ENCODE results near the gene CDC45.
"Not testable (repeated sequence)": the region's sequence is repeated elsewhere in the genome, so short reads cannot be mapped to it uniquely, and the experiment has no call there.

Gene CDC45

DNA sequence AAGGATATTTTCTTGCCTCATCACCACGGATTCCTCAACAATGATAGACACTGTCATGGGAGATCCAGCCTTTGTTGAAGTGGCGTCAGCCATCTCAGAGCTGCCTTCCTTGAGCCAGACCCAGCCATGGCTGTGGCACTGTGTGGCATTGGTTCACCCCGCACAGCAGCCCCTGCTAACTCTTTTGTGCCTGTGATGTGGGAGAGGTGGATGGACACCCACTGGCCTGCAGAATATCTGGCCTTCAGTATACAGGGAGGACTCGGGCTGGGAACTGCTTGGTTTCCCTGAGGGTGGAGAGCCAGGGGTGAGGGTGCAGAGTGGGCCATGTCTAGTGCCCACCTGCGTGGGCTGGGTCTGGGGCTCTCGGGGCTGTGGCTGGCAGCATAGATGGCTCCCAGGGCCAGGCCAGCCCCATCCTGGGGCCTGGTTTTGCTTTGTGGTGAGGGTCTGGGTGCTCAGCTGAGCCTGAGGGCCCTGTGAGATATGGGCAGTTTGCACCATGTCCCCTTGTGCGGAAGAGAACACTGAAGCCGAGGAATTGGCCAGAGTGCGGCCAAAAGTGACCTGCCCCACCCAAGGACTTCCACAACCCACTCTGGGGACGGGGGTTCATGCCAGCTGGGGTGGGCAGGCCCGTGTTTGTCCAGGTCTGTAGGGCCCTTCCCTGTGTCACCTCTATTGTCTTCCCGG is 38.3 kb downstream of the CDC45 start:
- DNase-seq = no peak

DNA sequence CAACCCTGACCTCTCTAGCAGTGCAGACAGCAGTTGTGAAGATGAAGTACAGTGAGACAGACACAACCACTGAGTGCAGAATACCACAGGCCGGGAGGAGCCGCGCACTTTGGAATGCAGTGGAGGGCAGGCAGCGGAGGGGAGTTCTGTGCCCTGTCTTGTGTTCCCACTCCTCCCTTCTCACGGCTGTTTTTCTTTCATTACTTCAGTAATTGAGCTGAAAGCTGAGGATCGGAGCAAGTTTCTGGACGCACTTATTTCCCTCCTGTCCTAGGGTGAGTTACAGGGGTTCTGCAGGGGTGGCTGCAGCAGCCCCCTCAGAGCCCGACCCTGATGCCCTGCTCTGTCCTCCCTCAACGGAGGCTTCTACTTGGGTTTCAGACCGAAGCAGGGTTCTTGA is 38.9 kb downstream of the CDC45 start:
- DNase-seq = no peak

DNA sequence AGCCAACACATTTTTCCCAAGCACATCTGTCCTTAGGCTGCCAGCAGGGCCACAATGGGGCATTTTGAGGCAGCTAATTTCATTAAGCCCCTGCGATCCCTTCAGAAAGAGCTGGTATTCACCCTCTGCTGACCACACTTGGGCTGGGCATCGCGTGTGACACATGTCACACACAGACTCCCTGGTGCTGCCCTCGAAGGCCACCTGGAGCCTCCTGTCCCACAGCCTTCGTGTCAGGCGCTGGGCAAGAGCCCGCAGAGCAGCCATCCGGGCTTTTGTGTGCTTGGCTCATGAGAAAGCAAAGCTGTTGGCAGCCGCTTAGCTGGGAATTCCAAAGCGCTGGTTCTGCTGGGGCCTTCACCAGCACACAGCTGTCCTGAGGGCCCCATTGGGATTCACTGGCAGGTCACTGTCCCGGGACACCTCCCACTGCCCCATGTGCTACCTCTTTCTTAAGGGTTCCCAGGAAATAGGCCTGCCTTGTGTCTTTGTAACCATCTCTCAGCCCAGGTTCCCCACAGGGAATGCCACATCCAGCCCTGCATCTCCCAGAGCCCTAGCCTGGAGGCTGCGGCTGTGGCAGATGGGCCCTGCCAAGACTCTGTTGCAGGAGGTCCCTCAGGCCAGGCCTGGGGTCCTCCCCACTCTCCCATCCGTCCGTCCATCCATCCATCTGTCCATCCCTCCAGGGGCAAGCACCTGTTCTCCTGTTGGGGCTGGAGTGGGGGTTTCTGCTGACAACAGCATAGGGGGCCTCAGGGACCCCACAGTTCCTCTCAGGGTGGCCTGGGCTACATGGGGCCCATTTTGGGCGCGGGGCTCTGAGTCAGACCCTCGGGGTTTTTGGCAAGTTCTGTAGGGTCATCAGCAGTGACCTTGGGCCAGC is 39.6 kb downstream of the CDC45 start:
- no peak for DNase-seq

GRCh38 chr22:19520007-19520406 is 40.3 kb downstream of the CDC45 start:
- no peak for DNase-seq

DNA sequence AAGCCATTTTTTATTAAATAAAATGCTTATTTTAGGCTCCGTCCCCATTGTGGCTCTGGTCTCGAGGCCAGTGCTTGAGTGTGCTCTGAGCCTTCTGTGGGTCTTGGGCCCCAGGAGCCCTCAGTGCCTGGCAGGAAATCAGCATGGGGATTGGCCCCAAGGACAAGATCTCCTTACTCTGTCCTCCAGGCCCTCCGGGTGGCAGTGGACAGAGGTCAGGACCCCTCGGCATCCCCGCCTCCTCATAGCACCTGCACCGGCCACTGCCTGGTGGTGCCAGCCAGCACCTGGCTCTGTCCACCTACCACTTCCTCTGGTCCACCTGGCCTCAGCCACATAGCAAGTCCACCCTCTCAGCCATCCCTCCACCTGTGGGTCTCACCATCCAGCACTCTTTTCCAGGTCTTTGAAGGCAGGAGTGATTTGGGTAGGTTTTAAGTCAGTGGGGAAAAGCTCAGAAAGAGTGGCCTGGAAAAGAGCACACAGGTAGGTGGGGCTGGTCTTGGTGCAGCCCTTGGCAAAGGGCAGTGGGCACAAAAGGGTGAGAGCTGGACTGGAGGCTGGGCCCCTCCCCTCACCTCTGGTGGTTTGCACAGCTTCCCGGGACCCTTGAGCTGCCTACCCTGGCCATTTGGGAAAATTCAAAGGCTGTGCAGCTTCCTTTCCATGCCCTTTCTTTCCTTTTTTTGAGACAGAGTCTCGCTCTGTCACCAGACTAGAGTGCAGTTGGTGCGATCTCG is 41.0 kb downstream of the CDC45 start:
- DNase-seq = no peak

- peak in 2 of 3 experiments; percentile 65 to 89 for DNase-seq
These were observed 42.6 kb downstream of the CDC45 start for GRCh38 chr22:19522190-19522880.

GRCh38 chr22:19522881-19523239 is 43.1 kb downstream of the CDC45 start:
- DNase-seq = peak in 1 of 3 experiments; percentile 66

- DNase-seq = peak in 2 of 3 experiments; percentile 66 to 69
These were observed 43.8 kb downstream of the CDC45 start for GRCh38 chr22:19523240-19524169.

DNA sequence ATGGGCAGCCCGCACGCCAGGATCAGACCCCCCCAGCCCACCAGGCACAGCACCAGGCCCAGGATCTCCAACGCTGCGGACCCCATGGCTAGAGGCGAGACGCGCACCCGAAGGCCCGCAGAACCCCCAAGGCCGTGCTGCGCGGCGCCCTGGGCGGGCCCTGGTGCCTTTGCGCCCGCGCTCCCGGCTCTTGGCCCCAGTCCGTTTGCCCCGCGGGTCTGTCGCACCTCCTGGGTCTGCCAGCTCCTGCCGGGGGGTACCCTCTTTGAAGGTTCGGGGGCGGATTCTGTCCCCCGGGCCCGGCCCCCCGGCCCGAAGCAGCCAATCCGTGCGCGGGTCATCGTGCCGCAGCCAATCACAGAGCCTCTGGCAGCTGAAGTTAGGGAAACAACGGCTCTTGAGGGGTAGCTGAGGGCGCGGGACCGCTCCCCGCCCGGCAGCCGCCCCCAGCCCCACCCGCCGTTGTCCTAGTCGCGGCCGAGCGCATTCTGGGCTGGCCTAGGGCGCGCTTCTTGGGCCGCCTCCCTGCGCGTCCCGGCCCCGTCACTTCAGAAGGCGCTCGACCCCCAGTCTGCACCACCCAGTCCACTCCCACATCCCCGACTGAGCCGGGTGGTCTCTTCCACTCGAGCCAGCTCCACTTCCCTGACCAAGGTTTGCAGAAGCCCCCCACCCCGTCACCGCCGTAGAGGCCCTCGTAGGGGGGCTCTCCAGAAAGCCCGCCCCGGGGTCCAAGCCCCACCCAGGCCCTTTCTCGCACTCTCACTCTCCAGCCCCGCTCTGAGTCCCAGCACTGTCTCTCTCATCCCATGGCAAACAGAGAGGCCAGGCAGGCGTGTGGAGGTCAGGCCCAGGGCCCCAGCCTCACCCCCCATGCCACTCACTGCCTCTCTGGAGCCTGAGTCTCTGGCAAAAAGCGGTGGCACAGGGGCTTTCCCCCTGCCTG is 44.7 kb downstream of the CDC45 start, which contains the start of gene CLDN5:
TSS of gene CLDN5 (minus strand) at position 241 of the 946 bp plus-strand sequence. CDS start at position 86, 155 bp downstream.
- peak; percentile 32 to 59 (median 46) for DNase-seq

DNA sequence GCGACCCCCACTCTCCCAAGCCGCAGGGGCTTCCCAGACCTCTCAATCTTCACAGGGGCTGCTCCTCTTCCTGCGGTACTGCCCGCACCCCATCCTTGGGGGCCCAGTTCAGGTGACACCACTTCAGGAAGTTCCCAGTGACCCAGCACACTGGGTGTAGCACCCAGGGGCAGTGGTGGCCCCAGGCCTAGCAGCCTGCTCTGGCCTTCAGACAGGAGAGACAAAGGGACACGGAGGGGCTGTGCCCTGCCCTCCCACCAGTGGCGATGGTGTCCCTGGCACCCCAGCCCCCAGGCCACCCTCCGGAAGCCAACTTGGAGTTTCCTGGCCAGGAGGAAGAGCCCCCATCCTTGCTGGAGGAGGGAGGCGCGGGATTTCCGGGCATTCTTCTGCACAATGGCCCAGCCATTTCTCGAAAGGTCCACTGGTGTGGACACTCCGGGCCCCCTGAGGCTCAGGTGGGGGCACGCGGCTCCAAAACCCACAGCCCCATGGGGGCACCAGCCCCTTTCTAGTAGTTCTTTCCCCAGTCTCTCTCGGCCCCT is 45.5 kb downstream of the CDC45 start:
- no peak for DNase-seq

GRCh38 chr22:19525666-19526065 is 45.9 kb downstream of the CDC45 start:
- DNase-seq = no peak

GRCh38 chr22:19526076-19526701 is 46.5 kb downstream of the CDC45 start:
- no peak for DNase-seq

DNA sequence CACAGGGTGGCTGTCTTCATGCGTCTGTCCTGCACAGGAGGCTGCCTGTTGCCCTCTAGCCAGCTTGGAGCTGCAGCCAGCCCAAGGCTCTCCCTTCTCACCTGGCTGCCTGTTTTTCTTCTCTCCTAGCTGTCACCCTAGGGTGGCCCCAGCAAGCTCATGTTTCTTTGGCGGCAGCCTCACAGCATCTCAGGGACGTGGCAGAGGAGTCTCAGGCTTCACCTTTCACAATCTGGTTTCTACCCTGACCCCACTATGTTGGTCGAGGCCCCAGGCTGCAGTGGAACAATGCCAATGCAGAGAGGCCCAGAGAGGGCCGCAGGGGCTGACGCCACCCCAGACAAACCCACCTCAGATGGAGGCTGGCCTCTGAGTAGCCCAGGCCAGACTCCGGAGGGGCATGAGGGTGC is 47.0 kb downstream of the CDC45 start:
- DNase-seq = no peak

- peak in 1 of 3 experiments; percentile 35 for DNase-seq
These were observed 47.6 kb downstream of the CDC45 start for GRCh38 chr22:19527321-19527721.

DNA sequence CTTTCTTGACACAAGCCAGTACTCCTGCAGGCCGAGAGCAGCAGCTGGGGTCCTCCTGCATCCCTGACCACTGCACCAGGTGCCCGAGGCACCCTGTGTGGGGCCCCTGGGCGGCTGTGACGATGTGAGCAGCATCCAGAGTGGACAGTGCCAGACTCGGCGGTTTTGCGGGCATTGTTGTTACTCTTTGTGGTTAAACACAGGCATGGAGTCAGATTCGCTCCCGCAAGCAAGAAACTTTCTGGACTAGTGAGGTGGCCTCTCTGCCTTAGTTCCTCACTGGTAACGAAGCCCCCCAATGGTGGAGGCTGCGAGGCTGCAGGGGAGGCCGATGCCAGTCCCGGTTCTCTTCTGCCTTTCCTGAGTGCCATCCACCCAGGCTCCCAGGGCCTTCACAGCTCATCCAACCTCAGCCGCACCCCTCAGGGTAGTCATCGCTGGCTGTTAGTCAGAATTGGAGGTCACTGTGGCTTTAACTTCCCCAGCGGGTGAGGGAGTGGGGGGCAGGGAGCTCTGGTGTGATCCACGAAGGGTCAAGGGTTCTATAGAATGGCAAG is 48.2 kb downstream of the CDC45 start:
- no peak for DNase-seq

- DNase-seq = no peak
These were observed 50.1 kb downstream of the CDC45 start for GRCh38 chr22:19529811-19530210.

DNA sequence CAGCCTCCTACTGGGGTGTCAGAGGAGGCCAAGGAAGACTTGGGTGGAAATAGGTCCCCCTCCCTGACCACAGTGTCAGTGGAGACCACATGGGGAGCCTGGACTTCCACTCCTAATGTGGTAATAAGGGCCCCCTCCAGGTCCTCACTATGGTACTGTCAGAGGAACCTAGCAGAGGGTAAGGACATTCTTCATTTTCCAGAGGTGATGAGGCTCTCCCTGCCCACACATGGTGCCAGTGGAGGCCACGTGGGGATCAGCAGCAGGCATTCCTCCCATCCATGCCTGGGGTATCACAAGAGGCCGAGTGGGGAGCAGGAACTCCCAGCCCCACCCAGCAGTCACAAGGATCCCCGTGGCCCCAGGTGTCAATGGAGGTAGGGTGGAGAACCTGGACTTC is 51.0 kb downstream of the CDC45 start:
- no peak for DNase-seq

GRCh38 chr22:19531327-19531726 is 51.6 kb downstream of the CDC45 start:
- DNase-seq = not testable (repeated sequence)

GRCh38 chr22:19533049-19533626 is 53.4 kb downstream of the CDC45 start:
- DNase-seq = no peak

Measured in NCI-H1417 (cell line).